GM18505 (cell line): ENCODE results near the gene CDH18.
"Not testable (repeated sequence)": the region's sequence is repeated elsewhere in the genome, so short reads cannot be mapped to it uniquely, and the experiment has no call there.

Source experiments
- ATAC-seq: cut with Tn5 transposase; IDR thresholded peaks from one replicate; pipeline ENCODE4 v1.9.1; 2021; ENCODE audit not compliant: unreplicated experiment
- POLR2A ChIP-seq: IDR thresholded peaks from 4 replicates; pipeline ENCODE4 v1.6.1; 2011; ENCODE audit warnings: borderline replicate concordance; ENCODE audit not compliant: insufficient read depth, insufficient read length; ENCODE audit errors: extremely low read depth

The CDH18 gene

DNA sequence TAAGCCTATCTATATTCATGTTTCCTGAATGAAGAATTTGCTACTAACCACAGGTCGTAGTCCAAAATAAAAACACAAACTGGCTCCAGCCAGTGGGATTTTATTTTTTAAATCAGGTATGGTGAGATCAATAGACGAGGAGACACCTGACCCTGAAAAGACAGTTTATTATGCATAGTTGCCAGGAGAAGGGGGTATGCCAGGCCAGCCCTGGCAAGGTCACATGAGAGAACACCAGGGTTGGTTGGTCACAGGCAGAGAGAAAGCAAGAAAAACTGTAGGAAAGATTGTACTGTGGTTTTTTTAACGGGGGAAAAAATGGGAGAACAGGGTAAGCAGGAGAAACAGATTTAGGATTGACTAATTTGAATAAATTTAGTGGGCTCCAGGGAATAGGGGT, 125.3 kb downstream of the CDH18 start:
- ATAC-seq = no peak
- no peak for TF ChIP-seq POLR2A

DNA sequence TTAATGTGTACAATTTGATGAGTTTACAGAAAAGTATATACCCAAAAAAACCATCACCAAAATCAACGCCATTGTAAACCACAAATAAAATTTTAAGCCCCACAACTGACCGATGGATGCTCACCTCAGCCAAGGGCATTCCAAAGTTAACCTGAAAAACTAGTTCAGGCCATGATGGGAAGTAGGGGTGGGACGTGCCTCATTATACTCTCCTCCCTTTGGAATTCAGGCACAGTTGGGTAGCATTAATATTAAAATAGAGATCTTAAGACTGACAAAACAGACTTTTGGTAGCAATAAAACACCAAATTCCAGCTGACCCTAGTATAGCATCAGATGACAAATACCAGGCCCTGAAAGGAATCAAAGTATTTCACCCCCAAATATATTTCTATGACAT, 129.0 kb downstream of the CDH18 start:
- ATAC-seq = no peak
- no peak for TF ChIP-seq POLR2A

DNA sequence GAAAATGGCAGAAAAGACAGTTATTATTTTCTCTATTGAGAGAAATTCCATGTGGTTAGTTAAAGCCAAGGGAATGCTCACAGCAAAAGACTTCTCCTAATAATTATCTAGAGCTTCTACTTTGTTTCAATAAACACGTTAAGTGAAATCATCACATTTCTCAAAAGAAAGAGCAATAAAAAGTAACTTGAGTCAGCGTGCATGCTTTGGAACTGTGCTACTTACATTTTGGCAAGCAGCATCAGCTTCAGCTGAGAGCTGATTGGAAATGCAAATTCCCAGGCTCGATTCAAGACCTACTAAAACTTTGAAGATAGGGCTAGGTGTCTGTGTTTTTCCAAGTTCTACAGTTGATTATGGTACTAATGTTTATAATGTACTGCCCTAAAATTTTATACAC, 132.1 kb downstream of the CDH18 start:
- no peak for ATAC-seq
- no peak for TF ChIP-seq POLR2A

DNA sequence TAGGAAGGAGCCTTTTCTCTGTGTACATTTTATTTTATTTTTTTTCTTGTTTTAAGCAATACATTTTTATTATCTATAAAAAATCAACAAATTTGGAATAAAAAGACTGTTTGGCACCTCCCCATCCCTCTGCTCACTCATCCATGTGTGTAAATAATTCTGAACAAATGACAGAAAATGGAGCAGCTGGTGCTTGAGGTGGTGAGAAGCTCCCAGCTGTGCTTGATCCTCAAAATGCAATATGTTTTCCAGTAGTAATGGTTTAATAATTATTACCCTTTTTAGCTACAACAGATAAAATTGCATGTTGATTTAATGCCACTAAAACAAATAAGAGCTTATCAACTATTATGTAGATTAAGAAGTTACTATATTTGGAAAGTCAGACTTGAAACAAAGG, 132.5 kb downstream of the CDH18 start:
- TF ChIP-seq POLR2A = no peak
- ATAC-seq = no peak

DNA sequence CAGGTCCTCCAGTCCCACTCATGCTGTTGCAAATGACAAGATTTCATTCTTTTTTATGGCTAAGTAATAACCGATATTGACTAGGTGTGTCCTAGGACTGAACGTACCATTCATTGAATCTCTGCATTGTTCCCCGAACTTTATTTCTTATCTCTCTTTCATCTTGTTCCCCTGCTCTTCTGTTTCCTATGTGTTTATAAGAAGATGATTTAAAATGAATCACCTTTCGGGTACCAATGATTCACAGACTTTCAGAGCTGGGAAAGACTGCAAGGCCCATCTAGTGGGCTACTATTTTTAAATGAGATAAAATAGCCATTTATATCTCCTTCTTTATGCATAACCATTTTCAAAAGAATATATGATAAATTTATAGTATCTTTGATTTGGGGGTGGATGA, 133.0 kb downstream of the CDH18 start:
- no peak for ATAC-seq
- TF ChIP-seq POLR2A = no peak

DNA sequence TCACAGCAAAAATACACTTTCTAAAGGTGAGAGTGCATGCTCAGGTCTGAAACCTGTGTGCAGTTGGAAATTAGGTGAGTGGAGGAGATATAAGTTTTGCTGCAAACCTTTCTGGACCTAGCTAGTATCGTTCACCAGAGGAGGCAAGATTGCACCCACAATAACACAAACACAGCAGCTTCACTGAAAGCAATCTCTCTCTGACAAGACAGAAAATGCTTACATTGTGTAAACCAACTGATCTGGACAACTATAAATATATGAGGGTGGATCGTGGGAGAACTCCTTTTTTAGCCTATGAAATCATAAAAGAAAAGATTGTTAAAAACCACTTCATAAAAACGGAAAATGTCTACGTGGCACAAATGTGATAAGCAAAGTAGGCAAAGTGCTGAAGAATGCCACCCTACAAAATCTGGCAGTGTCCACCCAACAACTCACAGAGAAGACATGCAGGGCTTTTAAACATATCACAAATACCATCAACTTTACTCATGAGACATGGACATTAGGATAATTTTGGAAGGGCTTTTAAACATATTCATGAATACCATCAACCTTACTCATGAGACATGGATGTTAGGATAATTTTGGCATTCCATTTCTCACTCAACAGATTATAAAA, 134.3 kb downstream of the CDH18 start:
- no peak for TF ChIP-seq POLR2A
- no peak for ATAC-seq

DNA sequence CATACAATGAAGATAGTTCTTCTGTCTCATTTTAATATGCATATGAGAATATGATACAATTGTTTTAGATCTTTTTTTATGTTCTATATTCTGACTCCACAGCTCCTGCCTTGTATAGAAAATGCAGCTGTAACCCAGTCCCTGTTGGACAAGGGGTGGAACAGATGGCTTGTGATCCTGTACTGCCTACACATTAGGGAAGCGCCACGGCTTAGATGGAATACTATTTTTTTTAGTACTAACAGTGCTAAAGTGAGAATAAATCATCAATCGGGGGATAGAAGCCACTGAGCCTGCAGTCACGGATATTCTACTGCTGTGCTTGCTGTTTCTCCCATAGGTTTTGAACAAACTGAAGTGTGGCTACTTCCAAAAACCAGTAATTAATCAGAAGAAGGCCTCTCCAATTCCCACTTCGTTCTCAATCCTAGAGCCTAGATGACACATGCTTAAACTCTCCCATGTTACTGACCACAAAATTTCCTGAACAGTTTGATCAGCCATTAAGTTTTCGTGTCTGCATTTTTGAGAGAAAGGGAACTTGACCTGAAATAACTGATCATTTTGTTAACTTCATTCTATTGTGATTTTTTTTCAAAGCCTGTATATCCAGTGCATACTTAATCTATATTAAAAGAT, 150.3 kb downstream of the CDH18 start:
- ATAC-seq = no peak
- no peak for TF ChIP-seq POLR2A

DNA sequence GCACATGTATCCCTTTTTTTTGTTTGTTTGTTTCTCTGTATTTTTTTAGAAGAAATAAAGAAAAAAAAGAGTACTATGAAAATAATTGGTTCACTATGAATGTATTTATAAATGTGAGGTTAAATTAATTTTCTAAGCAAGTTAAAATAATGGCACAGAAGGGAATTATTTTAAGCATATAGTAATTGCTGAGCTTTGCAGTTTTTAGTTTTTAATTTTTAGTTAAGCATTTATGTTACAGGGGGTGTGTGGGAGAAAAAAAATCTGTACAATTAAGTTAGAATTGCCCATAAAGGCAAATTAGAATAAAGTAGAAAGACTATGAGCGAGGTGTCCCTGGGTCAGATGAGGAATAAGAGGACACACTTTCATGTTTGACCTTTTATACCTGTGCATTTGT, 152.6 kb downstream of the CDH18 start:
- no peak for TF ChIP-seq POLR2A
- no peak for ATAC-seq

DNA sequence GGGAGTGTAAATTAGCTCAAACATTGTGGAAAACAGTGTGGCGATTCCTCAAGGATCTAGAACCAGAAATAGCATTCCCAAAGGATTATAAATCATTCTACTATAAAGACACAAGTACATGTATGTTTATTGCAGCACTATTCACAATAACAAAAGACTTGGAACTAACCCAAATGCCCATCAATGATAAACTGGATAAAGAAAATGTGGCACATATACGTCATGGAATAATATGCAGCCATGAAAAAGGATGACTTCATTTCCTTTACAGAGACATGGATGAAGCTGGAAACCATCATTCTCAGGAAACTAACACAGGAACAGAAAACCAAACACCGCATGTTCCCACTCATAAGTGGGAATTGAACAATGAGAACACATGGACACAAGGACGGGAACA, 175.3 kb downstream of the CDH18 start:
- ATAC-seq = not testable (repeated sequence)

DNA sequence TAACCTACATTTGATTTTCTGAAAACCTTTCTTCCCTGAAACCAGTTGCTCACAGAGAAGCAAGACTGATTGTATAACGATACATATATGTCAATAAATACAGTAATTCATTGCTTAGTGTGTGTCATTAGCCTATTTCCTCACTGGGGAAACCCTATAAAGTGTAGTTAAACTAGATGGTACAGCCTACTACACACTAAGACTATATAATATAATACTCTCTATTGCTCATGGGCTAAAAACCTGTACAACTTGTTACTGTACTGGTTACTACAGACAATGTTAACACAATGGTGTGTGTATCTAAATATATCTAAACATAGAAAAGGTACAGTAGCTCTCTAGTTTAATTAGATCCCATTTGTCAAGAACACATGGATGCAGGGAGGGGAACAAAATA, 181.2 kb downstream of the CDH18 start:
- TF ChIP-seq POLR2A = no peak
- ATAC-seq = no peak

DNA sequence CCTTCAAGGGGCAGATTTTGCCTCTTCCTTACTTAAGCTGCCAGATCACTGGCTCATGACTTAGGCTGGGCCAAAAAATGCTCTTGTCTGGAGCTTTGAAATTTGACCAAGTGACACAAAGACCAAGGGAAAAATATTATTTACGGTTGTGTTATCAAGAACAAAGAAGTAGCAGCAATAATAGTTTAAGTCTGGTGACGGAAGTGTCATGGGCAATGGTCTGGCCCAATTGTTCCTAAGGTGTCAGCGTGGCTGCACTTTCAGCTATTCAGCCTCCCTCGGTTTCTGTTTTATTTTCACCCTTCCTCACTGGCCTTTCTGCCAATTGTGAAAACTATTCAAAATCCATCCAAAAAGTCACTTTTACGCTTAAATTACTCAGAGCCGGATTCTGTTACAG, 185.3 kb downstream of the CDH18 start:
- no peak for ATAC-seq
- TF ChIP-seq POLR2A = no peak

DNA sequence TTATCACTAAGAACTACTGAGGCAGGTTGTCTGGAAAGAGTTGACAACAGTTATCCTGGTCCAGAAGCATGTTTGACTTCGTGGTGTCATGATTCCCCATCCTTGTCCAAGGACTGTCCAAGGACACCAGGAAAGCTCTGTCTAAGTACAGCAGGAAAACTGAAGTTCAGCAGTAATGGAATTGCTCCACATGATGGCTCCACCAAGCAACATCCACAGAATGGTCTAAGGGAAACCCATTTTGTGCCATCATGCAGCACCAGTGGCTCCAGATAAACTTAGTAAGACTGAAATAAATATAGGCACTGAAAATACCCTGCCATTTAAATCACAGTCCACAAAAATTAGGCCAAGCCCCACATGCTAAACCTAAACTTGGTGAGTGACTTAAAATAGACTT, 192.8 kb downstream of the CDH18 start:
- no peak for ATAC-seq
- TF ChIP-seq POLR2A = no peak

DNA sequence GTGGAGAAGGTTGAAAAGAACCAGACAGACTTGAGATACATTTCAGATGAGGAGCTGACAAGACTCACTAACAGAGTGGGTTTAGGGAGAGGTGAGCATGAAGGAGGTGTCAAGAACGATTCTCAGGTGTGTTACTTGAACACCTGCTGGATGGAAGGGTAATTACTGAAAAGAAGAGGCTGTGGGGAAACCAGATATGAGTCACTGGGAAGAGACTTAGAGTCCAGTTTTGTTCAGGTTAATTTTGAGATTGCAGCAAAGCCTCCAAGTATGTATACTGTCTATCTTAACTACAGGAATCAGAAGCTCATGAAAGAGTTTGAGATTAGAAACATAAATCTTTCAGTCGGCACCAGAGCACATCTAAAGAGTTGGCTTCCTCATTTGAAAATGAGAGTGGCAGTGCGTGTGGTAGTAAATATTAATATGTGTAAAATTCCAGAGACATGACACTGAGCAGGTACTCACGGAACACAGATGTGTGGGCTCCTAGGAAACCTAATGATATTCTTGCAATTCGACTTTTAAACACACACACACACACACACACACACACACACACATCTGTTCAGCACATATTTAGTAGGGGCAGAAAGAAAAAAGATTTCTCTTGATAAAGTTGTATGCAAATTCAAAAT, 197.1 kb downstream of the CDH18 start:
- ATAC-seq = no peak
- no peak for TF ChIP-seq POLR2A

DNA sequence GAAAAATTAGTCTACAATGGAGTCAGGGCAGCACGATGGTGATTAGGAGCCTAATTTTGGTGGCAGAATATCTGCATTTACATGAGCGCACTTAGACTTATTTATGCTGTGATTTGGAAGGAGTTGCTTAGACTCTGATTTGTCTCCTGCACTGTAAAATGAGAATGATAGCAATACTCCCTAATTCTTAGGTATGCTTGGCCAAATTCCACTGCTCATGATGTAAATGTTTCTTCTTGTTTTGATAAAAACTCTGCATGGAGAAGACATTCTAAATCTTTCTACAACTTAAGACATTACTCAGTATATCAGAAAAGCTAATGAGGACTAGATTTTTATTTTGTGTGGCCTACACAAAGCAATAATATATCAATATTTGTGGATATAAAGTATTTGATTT, 205.4 kb downstream of the CDH18 start:
- ATAC-seq = no peak
- TF ChIP-seq POLR2A = no peak
